ENCODE results near the gene APOF. TPM values are rescaled to one million over a fixed set of nuclear protein-coding genes. Genes with fewer than 3 reads are reported as not detected.

The APOF gene
- total RNA-seq, 1 experiment from 2014 or later = not detected

GRCh38 chr12:56385873-56386272 lies 23.2 kb upstream of the APOF start:
- H4K91ac ChIP-seq (ENCODE audit: insufficient read length, low read depth, low read length) = no peak overlapping the region
- no peak overlapping the region for H3K27ac ChIP-seq (ENCODE audit: insufficient read length, low read depth, low read length)
- no peaks in the 10 kb centered on the region for H3K36me3 Mint-ChIP-seq (ENCODE audit: insufficient read depth in 1 of 3, low read depth in 3 of 3)
- peaks cover 5% of the 10 kb centered on the region; the same call in 1 of the 2 replicates for H3K27me3 Mint-ChIP-seq (ENCODE audit: low read depth)
- H3K27ac Mint-ChIP-seq = no peak overlapping the region
- H3K27me3 ChIP-seq (ENCODE audit: insufficient read depth, low read length) = no peaks in the 10 kb centered on the region
- no peak overlapping the region for H3K18ac ChIP-seq (ENCODE audit: insufficient read length, low read depth, low read length)
- no peak overlapping the region for H2AK5ac ChIP-seq (ENCODE audit: insufficient read length, low read length)
- no peak overlapping the region for H3K4me2 ChIP-seq (ENCODE audit: insufficient read depth, insufficient read length, low read length)
- H3K4me3 Mint-ChIP-seq = no peak overlapping the region
- no peak overlapping the region for H2BK15ac ChIP-seq (ENCODE audit: low read depth, low read length)
- no peak overlapping the region for H2AFZ ChIP-seq (ENCODE audit: low read length)
- H3K9ac ChIP-seq (ENCODE audit: extremely low read depth, insufficient read length, low read length) = no peak overlapping the region
- no peak overlapping the region for H2BK120ac ChIP-seq (ENCODE audit: low read depth, low read length, poor library complexity, severe bottlenecking)
- no peak overlapping the region for H4K8ac ChIP-seq (replicated peaks; ENCODE audit: insufficient read length, low read depth, low read length)
- no peaks in the 10 kb centered on the region for H3K79me1 ChIP-seq (ENCODE audit: insufficient read depth, low read depth, low read length, poor library complexity, severe bottlenecking)
- H2BK20ac ChIP-seq (ENCODE audit: low read depth, low read length, poor library complexity, severe bottlenecking) = no peak overlapping the region
- H3K14ac ChIP-seq (ENCODE audit: insufficient read depth, low read length) = no peak overlapping the region
- no peaks in the 10 kb centered on the region for H3K4me1 ChIP-seq (ENCODE audit: insufficient read depth, low read length)
- no peak for DNase-seq
- H4K5ac ChIP-seq (ENCODE audit: insufficient read length, low read depth, low read length) = no peak overlapping the region
- H3K4me1 Mint-ChIP-seq = peaks cover 8 to 10% of the 10 kb centered on the region in 2 experiments
- TF ChIP-seq CTCF (conservative IDR thresholded peaks at IDR 0.05) = no peak
- no peak overlapping the region for H2BK12ac ChIP-seq (ENCODE audit: insufficient read length, low read depth, low read length)
- H3K9me3 Mint-ChIP-seq = no peaks in the 10 kb centered on the region
- H4K20me1 ChIP-seq (ENCODE audit: control insufficient read depth, insufficient read depth, insufficient read length) = no peaks in the 10 kb centered on the region
- H3K4ac ChIP-seq (ENCODE audit: low read depth, low read length) = no peak overlapping the region
- no peak overlapping the region for H3T11ph ChIP-seq (ENCODE audit: low read length)
- no peaks in the 10 kb centered on the region for H3K23me2 ChIP-seq (ENCODE audit: insufficient read length, low read depth, low read length, poor library complexity, severe bottlenecking)
- H3K23ac ChIP-seq (ENCODE audit: insufficient read length, low read depth, low read length) = no peak overlapping the region
- WGBS (ENCODE audit: extremely low coverage, insufficient read length, low lambda C conversion rate) = no CpG with 5 or more reads among the region's 1 CpG
- no peak overlapping the region for H3K56ac ChIP-seq (ENCODE audit: insufficient read length, low read depth, low read length)
- H3K9me3 ChIP-seq (ENCODE audit: control insufficient read depth, low read depth, low read length) = no peaks in the 10 kb centered on the region
- no peaks in the 10 kb centered on the region for H3K79me2 ChIP-seq (ENCODE audit: insufficient read depth, low read length)
- no peak overlapping the region for H2BK5ac ChIP-seq (ENCODE audit: insufficient read length, low read length)
